ENCODE data around the gene COPG1.
"Not testable (repeated sequence)": the region's sequence is repeated elsewhere in the genome, so short reads cannot be mapped to it uniquely, and the experiment has no call there.

Gene COPG1

GRCh38 chr3:129211345-129211744, 38.1 kb upstream of the COPG1 start:
- no peak overlapping the region for H3K9ac ChIP-seq
- TF ChIP-seq CTCF (IDR thresholded peaks at IDR 0.05), result no peak
- peak overlapping the region; percentile 54 for H2AFZ ChIP-seq
- H3K36me3 ChIP-seq (ENCODE audit: control insufficient read depth, insufficient read depth, low read length), result no peaks in the 10 kb centered on the region
- H3K9me3 ChIP-seq (ENCODE audit: control insufficient read depth, low read length), result no peaks in the 10 kb centered on the region
- H3K4me1 ChIP-seq, result no peaks in the 10 kb centered on the region
- H3K79me2 ChIP-seq, result no peaks in the 10 kb centered on the region
- no peaks in the 10 kb centered on the region for H3K27me3 ChIP-seq (ENCODE audit: control insufficient read depth, insufficient read depth, low read length)
- no peak overlapping the region for H3K4me2 ChIP-seq (ENCODE audit: low read length)
- no peak overlapping the region for H3K27ac ChIP-seq
- no peak overlapping the region for H3K4me3 ChIP-seq (ENCODE audit: low read depth, low read length)

DNA sequence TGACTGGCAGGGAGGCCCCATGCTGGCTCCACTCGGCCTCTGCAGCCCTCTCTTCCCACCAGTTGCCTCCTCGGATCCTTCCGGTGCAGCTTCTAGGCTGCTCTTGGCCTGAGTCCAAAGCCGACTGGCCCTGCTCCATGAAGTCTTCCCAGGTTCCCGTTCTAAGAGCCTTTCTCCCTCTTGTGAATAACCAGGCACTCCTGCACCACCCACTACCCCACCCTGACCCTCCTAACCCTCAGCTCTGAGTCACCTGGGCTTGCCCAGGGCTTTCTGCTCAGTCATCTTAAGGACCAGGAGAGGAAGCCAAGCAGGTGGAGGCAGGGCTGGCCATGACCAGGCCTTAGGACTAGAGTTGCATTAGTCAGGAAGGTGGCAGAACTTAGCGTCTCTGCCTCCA, 37.6 kb upstream of the COPG1 start:
- Histone ChIP-seq H3K4me3 (ENCODE audit: low read depth, low read length) (no peak overlapping the region), H3K36me3 (ENCODE audit: control insufficient read depth, insufficient read depth, low read length) (no peaks in the 10 kb centered on the region), H3K4me1 (no peaks in the 10 kb centered on the region), H3K9me3 (ENCODE audit: control insufficient read depth, low read length) (no peaks in the 10 kb centered on the region), H3K27me3 (ENCODE audit: control insufficient read depth, insufficient read depth, low read length) (no peaks in the 10 kb centered on the region), H3K4me2 (ENCODE audit: low read length) (no peak overlapping the region), H3K79me2 (no peaks in the 10 kb centered on the region), H3K27ac (no peak overlapping the region), H2AFZ (peak overlapping the region; percentile 54), H3K9ac (no peak overlapping the region)
- TF ChIP-seq CTCF (IDR thresholded peaks at IDR 0.05), result no peak

GRCh38 chr3:129213238-129213637, 36.2 kb upstream of the COPG1 start:
- Histone ChIP-seq H2AFZ (no peak overlapping the region), H3K9me3 (ENCODE audit: control insufficient read depth, low read length) (no peaks in the 10 kb centered on the region), H3K4me1 (no peaks in the 10 kb centered on the region), H3K27me3 (ENCODE audit: control insufficient read depth, insufficient read depth, low read length) (no peaks in the 10 kb centered on the region), H3K27ac (no peak overlapping the region), H3K4me3 (ENCODE audit: low read depth, low read length) (no peak overlapping the region), H3K36me3 (ENCODE audit: control insufficient read depth, insufficient read depth, low read length) (no peaks in the 10 kb centered on the region), H3K4me2 (ENCODE audit: low read length) (no peak overlapping the region), H3K9ac (no peak overlapping the region), H3K79me2 (no peaks in the 10 kb centered on the region)
- no peak for TF ChIP-seq CTCF (IDR thresholded peaks at IDR 0.05)

- no peaks in the 10 kb centered on the region for H3K36me3 ChIP-seq (ENCODE audit: control insufficient read depth, insufficient read depth, low read length)
- no peaks in the 10 kb centered on the region for H3K27me3 ChIP-seq (ENCODE audit: control insufficient read depth, insufficient read depth, low read length)
- no peak overlapping the region for H3K27ac ChIP-seq
- H2AFZ ChIP-seq, result no peak overlapping the region
- H3K9me3 ChIP-seq (ENCODE audit: control insufficient read depth, low read length), result no peaks in the 10 kb centered on the region
- H3K9ac ChIP-seq, result no peak overlapping the region
- H3K4me1 ChIP-seq, result no peaks in the 10 kb centered on the region
- no peaks in the 10 kb centered on the region for H3K79me2 ChIP-seq
- no peak overlapping the region for H3K4me3 ChIP-seq (ENCODE audit: low read depth, low read length)
- no peak overlapping the region for H3K4me2 ChIP-seq (ENCODE audit: low read length)
- no peak for TF ChIP-seq CTCF (IDR thresholded peaks at IDR 0.05)
Observed at GRCh38 chr3:129218742-129219141, 30.7 kb upstream of the COPG1 start.

GRCh38 chr3:129224387-129224786, 25.0 kb upstream of the COPG1 start:
- not testable (repeated sequence) for H3K9me3 ChIP-seq (ENCODE audit: control insufficient read depth, low read length); H3K27me3 ChIP-seq (ENCODE audit: control insufficient read depth, insufficient read depth, low read length); H3K27ac ChIP-seq; H3K4me3 ChIP-seq (ENCODE audit: low read depth, low read length); H3K4me1 ChIP-seq; H3K9ac ChIP-seq; H3K36me3 ChIP-seq (ENCODE audit: control insufficient read depth, insufficient read depth, low read length); H3K79me2 ChIP-seq
- Histone ChIP-seq H3K4me2 (ENCODE audit: low read length) (peak overlapping the region; percentile 63), H2AFZ (peak overlapping the region; percentile 71)
